IPS-15b (cell line): ENCODE results near the gene TRIM26.
A peak's percentile ranks its signal among the peaks of the same experiment; 100 is the strongest.
"Not testable (repeated sequence)": the region's sequence is repeated elsewhere in the genome, so short reads cannot be mapped to it uniquely, and the experiment has no call there.

Source experiments
- H3K27me3 ChIP-seq: one replicate; pipeline ENCODE4 v1.6.1; 2013; ENCODE audit warnings: low read length; ENCODE audit not compliant: control insufficient read depth, insufficient read depth
- H3K36me3 ChIP-seq: one replicate; pipeline ENCODE4 v1.6.1; 2013; ENCODE audit warnings: low read length; ENCODE audit not compliant: control insufficient read depth, insufficient read depth
- H3K4me1 ChIP-seq: one replicate; pipeline ENCODE4 v1.6.1; 2013; ENCODE audit warnings: mild to moderate bottlenecking, low read length; ENCODE audit not compliant: control insufficient read depth, insufficient read depth
- H3K4me3 ChIP-seq: one replicate; pipeline ENCODE4 v1.5.1; 2013; ENCODE audit warnings: low read depth, low read length
- H3K9ac ChIP-seq: one replicate; pipeline ENCODE4 v1.6.1; 2013; ENCODE audit warnings: low read depth, mild to moderate bottlenecking, low read length
- H3K9me3 ChIP-seq: one replicate; pipeline ENCODE4 v1.6.1; 2013; ENCODE audit warnings: mild to moderate bottlenecking, low read length; ENCODE audit not compliant: control insufficient read depth, insufficient read depth

TRIM26 gene

GRCh38 chr6:30227242-30227722 lies 14.1 kb upstream of the TRIM26 start:
- Histone ChIP-seq H3K27me3 (no peaks in the 10 kb centered on the region), H3K36me3 (no peaks in the 10 kb centered on the region), H3K4me3 (no peak overlapping the region), H3K9ac (no peak overlapping the region), H3K9me3 (no peaks in the 10 kb centered on the region), H3K4me1 (no peaks in the 10 kb centered on the region)

- Histone ChIP-seq H3K36me3 (no peaks in the 10 kb centered on the region), H3K9ac (no peak overlapping the region), H3K9me3 (no peaks in the 10 kb centered on the region), H3K4me3 (no peak overlapping the region), H3K27me3 (no peaks in the 10 kb centered on the region), H3K4me1 (no peaks in the 10 kb centered on the region)
Measured at GRCh38 chr6:30223339-30223738, 10.1 kb upstream of the TRIM26 start.

DNA sequence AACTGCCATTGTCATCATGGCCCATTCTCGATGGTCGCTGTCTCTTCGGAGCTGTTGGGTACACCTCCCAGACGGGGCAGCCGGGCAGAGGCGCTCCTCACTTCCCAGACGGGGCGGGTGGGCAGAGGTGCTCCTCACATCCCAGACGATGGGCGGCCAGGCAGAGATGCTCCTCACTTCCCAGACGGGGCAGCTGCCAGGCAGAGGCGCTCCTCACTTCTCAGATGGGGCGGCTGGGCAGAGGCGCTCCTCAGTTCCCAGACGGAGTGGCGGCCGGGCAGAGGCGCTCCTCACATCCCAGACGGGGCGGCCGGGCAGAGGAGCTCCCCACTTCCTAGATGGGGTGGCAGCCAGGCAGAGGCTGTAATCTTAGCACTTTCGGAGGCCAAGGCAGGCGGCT lies 8.8 kb upstream of the TRIM26 start:
- not testable (repeated sequence) for H3K9ac ChIP-seq

GRCh38 chr6:30221395-30221794 lies 8.2 kb upstream of the TRIM26 start:
- not testable (repeated sequence) for H3K9ac ChIP-seq, H3K4me1 ChIP-seq, H3K36me3 ChIP-seq, H3K9me3 ChIP-seq, H3K4me3 ChIP-seq, H3K27me3 ChIP-seq

More for the DNA sequence above, 8.8 kb upstream of the TRIM26 start:
- H3K27me3 ChIP-seq, H3K4me1 ChIP-seq, H3K4me3 ChIP-seq, H3K36me3 ChIP-seq, H3K9me3 ChIP-seq: not testable (repeated sequence)

DNA sequence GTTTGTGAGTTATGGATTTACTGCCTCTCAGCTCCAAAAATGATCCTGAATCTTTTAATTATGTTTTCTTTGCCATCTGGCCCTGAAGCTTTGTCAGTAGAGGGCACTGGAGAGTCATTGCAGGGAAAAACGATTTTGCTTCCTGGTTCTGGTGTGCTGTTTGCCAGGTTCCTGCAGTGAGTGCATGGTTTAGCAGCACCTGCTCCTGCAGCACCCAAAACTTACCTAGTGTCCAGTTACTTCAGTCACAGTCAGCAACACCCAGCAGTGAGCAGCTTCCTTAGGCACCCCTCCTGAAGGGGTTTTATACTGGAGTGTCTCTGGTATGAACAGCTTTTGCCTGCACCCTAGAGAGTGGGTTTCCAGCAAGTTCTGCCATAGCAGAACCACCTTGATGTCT lies 6.0 kb upstream of the TRIM26 start:
- Histone ChIP-seq H3K9me3 (no peaks in the 10 kb centered on the region), H3K9ac (no peak overlapping the region), H3K4me1 (peaks cover 12% of the 10 kb centered on the region), H3K36me3 (no peaks in the 10 kb centered on the region), H3K27me3 (no peaks in the 10 kb centered on the region), H3K4me3 (no peak overlapping the region)

- no peaks in the 10 kb centered on the region for H3K27me3 ChIP-seq
- peaks cover 22% of the 10 kb centered on the region for H3K4me1 ChIP-seq
- no peak overlapping the region for H3K9ac ChIP-seq
- no peak overlapping the region for H3K4me3 ChIP-seq
- no peaks in the 10 kb centered on the region for H3K36me3 ChIP-seq
- no peaks in the 10 kb centered on the region for H3K9me3 ChIP-seq
Measured at GRCh38 chr6:30216096-30216495, 2.9 kb upstream of the TRIM26 start.

DNA sequence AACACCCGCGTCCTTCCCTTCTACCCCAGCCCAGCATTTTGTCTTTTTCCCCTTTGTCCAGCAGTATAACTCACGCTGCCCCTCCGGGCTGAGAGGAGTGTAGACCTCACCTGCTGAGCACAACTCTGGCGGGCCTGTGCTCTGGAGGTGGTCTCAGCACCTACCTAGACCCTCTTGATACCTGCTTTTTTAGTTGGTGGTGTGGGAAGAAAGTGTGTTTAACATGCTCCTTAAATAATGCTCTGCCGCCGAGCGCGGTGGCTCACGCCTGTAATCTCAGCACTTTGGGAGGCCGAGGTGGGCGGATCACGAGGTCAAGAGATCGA lies 1.4 kb upstream of the TRIM26 start:
- H3K9me3 ChIP-seq: no peaks in the 10 kb centered on the region
- peaks cover 22% of the 10 kb centered on the region for H3K4me1 ChIP-seq
- peak overlapping the region; percentile 94 for H3K4me3 ChIP-seq
- no peaks in the 10 kb centered on the region for H3K27me3 ChIP-seq
- H3K9ac ChIP-seq: peak overlapping the region; percentile 75
- H3K36me3 ChIP-seq: no peaks in the 10 kb centered on the region

DNA sequence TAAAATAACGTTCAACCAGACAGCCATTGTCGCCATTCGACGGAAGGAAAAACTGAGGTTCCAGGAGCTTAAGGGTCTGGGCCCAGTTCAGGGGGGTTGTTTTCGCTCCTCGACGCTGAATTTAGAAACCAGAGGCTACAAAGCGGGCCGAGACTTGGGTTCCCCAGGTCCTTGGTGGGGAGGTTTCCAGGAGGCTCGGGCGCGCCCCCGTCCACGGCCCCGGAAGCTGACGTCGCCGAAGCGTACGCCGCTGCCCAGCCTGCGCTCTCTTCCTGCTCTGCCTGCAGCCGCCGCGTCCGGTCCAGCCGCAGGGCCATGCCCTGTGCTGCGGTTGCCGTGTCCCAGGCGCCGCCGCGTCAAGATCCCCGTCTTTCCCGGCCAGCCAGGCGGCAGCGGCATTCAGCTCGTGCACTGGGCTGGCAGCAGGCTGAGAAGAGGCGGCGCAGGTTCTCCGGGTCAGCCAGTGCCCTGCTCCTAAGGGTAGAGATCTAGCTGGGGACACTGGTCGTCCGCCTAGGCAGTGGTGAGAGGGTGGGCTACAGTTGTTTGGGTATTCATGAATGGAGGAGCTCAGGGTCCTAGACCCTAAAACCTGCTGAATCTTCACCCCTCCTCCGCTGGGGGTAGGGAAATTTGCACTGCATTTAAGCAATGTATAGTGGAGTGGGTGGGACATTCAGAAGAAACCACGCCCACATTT lies 901 bp upstream of the TRIM26 start:
- H3K27me3 ChIP-seq: no peaks in the 10 kb centered on the region
- peak overlapping the region; percentile 94 for H3K4me3 ChIP-seq
- H3K4me1 ChIP-seq: peaks cover 22% of the 10 kb centered on the region
- no peaks in the 10 kb centered on the region for H3K9me3 ChIP-seq
- H3K36me3 ChIP-seq: no peaks in the 10 kb centered on the region
- H3K9ac ChIP-seq: peak overlapping the region; percentile 75

GRCh38 chr6:30213667-30213956 lies 406 bp upstream of the TRIM26 start:
- Histone ChIP-seq H3K4me3 (peak overlapping the region; percentile 94), H3K36me3 (no peaks in the 10 kb centered on the region), H3K27me3 (no peaks in the 10 kb centered on the region), H3K4me1 (peaks cover 22% of the 10 kb centered on the region), H3K9me3 (no peaks in the 10 kb centered on the region), H3K9ac (peak overlapping the region; percentile 67)

DNA sequence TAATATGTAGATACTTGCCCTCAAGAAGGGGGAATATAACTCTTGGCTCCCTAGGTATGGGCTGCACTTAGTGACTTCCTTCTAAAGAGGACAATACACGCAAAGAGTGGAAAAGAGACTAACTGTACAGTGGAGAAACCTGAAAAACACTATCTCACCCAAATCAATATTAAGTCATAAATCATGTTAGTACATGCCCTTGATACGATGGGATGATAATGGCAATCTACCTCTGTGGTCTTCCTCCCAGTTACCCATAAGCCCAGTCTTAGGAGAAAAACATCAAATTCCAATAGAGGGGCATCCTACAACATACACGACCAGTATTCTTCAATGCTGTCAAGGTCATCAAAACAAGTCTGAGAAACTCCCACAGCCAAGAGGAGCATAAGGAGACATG lies 1.3 kb downstream of the TRIM26 start:
- peak overlapping the region; percentile 94 for H3K4me3 ChIP-seq
- H3K36me3 ChIP-seq: no peaks in the 10 kb centered on the region
- H3K27me3 ChIP-seq: no peaks in the 10 kb centered on the region
- H3K4me1 ChIP-seq: peaks cover 28% of the 10 kb centered on the region
- no peak overlapping the region for H3K9ac ChIP-seq
- no peaks in the 10 kb centered on the region for H3K9me3 ChIP-seq

GRCh38 chr6:30211306-30211705 lies 1.9 kb downstream of the TRIM26 start:
- H3K9ac ChIP-seq: no peak overlapping the region
- no peak overlapping the region for H3K4me3 ChIP-seq
- H3K27me3 ChIP-seq: no peaks in the 10 kb centered on the region
- no peaks in the 10 kb centered on the region for H3K36me3 ChIP-seq
- H3K9me3 ChIP-seq: no peaks in the 10 kb centered on the region
- peaks cover 28% of the 10 kb centered on the region for H3K4me1 ChIP-seq

- Histone ChIP-seq H3K4me1 (peaks cover 32% of the 10 kb centered on the region), H3K9ac (no peak overlapping the region), H3K4me3 (no peak overlapping the region), H3K36me3 (no peaks in the 10 kb centered on the region), H3K27me3 (no peaks in the 10 kb centered on the region), H3K9me3 (no peaks in the 10 kb centered on the region)
Measured at GRCh38 chr6:30207619-30208295, 5.4 kb downstream of the TRIM26 start.
